Measurements from ENCODE around the gene C1S.

Gene C1S

DNA sequence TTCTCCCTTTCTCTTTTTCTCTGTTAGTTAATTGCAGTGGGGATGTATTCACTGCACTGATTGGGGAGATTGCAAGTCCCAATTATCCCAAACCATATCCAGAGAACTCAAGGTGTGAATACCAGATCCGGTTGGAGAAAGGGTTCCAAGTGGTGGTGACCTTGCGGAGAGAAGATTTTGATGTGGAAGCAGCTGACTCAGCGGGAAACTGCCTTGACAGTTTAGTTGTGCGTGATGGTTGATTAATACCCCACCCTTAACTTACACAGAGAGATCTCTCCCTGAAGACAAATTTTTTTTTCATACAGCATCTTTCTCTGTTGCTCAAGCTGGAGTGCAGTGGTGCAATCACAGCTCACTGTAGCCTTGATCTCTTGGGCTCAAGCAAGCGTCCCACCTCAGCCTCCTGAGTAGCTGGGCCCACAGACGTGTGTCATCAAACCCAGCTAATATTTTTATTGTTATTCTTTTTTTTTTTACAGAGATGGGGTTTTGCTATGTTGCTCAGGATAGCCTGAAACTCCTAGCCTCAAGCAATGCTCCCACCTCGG is 4.6 kb downstream of the C1S start:
- CTCF ChIA-PET, result interaction anchor here (0.8 to 5.7 kb wide), 2 partner anchors 7 to 9 kb away, joined by 3 to 47 read pairs; partner anchors contain the start of gene C1S
- POLR2A ChIA-PET, result no interaction called here

DNA sequence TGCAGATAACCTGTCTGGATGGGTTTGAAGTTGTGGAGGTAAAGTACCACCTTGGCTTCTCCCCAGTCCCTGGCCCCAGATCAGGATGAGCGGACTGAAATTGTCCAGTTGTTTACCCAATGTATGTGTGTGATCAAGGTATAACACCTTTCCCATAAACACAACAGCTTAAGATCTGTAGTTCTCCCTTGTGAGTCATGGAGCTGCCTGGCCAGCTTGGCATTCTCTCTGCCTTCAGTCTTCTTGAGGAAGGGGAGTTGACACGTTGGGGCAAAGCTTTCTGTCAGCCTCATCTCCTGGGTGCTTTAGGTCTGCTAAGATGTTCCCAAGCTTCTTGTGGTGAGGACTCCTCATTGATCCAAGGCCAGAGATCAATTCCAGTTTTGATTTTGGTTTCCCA is 6.1 kb downstream of the C1S start:
- ChIA-PET CTCF (interaction anchor here (0.5 to 5.7 kb wide), 3 partner anchors 8 to 38 kb away, joined by 3 to 47 read pairs (median 15); partner anchors contain the start of genes C1R and C1S), POLR2A (no interaction called here)
- Histone ChIP-seq H3K27ac (ENCODE audit: insufficient read depth in 1 of 2, low read depth in 1 of 2, low read length in 2 of 2, poor library complexity in 1 of 2, severe bottlenecking in 2 of 2) (no peak overlapping the region), H3K9me3 (ENCODE audit: control extremely low read depth in 1 of 5, control insufficient read depth in 4 of 5, insufficient read depth in 2 of 5, low read depth in 1 of 5, low read length in 4 of 5) (no peaks in the 10 kb centered on the region), H3K36me3 (ENCODE audit: control insufficient read depth in 4 of 4, insufficient read depth in 4 of 4, low read length in 3 of 4) (no peaks in the 10 kb centered on the region), H3K27me3 (replicated peaks in 2 of 5; ENCODE audit: control insufficient read depth in 4 of 5, insufficient read depth in 5 of 5, low read length in 4 of 5) (no peaks in the 10 kb centered on the region), H3K4me1 (ENCODE audit: control extremely low read depth in 1 of 4, control insufficient read depth in 4 of 4, insufficient read depth in 4 of 4, low read length in 3 of 4) (peaks cover 2 to 26% (median 19%) of the 10 kb centered on the region in 4 experiments), H3K4me3 (ENCODE audit: control insufficient read depth in 1 of 7, extremely low read depth in 1 of 7, insufficient read depth in 4 of 7, low read depth in 2 of 7, low read length in 6 of 7) (no peak overlapping the region)
- no peak for DNase-seq
- 100% methylated on average over 1 of the region's 2 CpGs for WGBS (ENCODE audit: insufficient coverage)

More for the DNA sequence above, 4.6 kb downstream of the C1S start:
- no peak for DNase-seq
- no peak overlapping the region for H3K4me3 ChIP-seq (ENCODE audit: control insufficient read depth in 1 of 7, extremely low read depth in 1 of 7, insufficient read depth in 4 of 7, low read depth in 2 of 7, low read length in 6 of 7)
- no peak overlapping the region for H3K27ac ChIP-seq (ENCODE audit: insufficient read depth in 1 of 2, low read depth in 1 of 2, low read length in 2 of 2, poor library complexity in 1 of 2, severe bottlenecking in 2 of 2)
- H3K27me3 ChIP-seq (replicated peaks in 2 of 5; ENCODE audit: control insufficient read depth in 4 of 5, insufficient read depth in 5 of 5, low read length in 4 of 5), result no peaks in the 10 kb centered on the region
- no peaks in the 10 kb centered on the region for H3K36me3 ChIP-seq (ENCODE audit: control insufficient read depth in 4 of 4, insufficient read depth in 4 of 4, low read length in 3 of 4)
- 90% methylated on average over 2 of the region's 7 CpGs for WGBS (ENCODE audit: insufficient coverage)
- peaks cover 2 to 28% (median 20%) of the 10 kb centered on the region in 4 experiments for H3K4me1 ChIP-seq (ENCODE audit: control extremely low read depth in 1 of 4, control insufficient read depth in 4 of 4, insufficient read depth in 4 of 4, low read length in 3 of 4)
- H3K9me3 ChIP-seq (ENCODE audit: control extremely low read depth in 1 of 5, control insufficient read depth in 4 of 5, insufficient read depth in 2 of 5, low read depth in 1 of 5, low read length in 4 of 5), result no peaks in the 10 kb centered on the region

DNA sequence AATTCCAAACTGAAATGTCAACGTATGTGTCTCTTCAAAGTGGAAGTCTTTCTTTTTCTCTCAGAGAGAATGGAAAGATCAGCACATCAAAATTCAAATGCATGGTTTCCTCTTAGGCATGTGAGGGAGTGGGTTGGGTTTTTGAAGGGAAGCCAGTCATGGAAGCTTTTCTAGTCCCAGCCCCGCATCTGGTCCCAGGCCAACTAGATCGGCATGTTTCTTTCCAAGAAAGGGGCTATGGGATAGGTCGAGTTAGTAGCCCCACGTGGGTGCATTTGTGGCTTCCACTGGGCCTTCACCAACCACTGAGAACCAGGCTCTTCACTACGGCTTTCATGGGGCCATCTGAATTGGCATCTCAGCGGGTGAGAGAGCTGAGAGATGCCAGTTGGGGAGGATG is 6.6 kb downstream of the C1S start:
- H3K27ac ChIP-seq (ENCODE audit: insufficient read depth in 1 of 2, low read depth in 1 of 2, low read length in 2 of 2, poor library complexity in 1 of 2, severe bottlenecking in 2 of 2), result no peak overlapping the region
- no peaks in the 10 kb centered on the region for H3K27me3 ChIP-seq (replicated peaks in 2 of 5; ENCODE audit: control insufficient read depth in 4 of 5, insufficient read depth in 5 of 5, low read length in 4 of 5)
- POLR2A ChIA-PET, result no interaction called here
- DNase-seq, result no peak
- WGBS (ENCODE audit: insufficient coverage), result 90% methylated on average over 6 of the region's 7 CpGs
- peaks cover 2 to 26% (median 19%) of the 10 kb centered on the region in 4 experiments for H3K4me1 ChIP-seq (ENCODE audit: control extremely low read depth in 1 of 4, control insufficient read depth in 4 of 4, insufficient read depth in 4 of 4, low read length in 3 of 4)
- H3K36me3 ChIP-seq (ENCODE audit: control insufficient read depth in 4 of 4, insufficient read depth in 4 of 4, low read length in 3 of 4), result no peaks in the 10 kb centered on the region
- H3K4me3 ChIP-seq (ENCODE audit: control insufficient read depth in 1 of 7, extremely low read depth in 1 of 7, insufficient read depth in 4 of 7, low read depth in 2 of 7, low read length in 6 of 7), result no peak overlapping the region
- H3K9me3 ChIP-seq (ENCODE audit: control extremely low read depth in 1 of 5, control insufficient read depth in 4 of 5, insufficient read depth in 2 of 5, low read depth in 1 of 5, low read length in 4 of 5), result no peaks in the 10 kb centered on the region
- CTCF ChIA-PET, result interaction anchor here (0.5 to 5.7 kb wide), 4 partner anchors 9 to 195 kb away, joined by 3 to 47 read pairs (median 10); partner anchors contain the start of genes C1R and C1S

DNA sequence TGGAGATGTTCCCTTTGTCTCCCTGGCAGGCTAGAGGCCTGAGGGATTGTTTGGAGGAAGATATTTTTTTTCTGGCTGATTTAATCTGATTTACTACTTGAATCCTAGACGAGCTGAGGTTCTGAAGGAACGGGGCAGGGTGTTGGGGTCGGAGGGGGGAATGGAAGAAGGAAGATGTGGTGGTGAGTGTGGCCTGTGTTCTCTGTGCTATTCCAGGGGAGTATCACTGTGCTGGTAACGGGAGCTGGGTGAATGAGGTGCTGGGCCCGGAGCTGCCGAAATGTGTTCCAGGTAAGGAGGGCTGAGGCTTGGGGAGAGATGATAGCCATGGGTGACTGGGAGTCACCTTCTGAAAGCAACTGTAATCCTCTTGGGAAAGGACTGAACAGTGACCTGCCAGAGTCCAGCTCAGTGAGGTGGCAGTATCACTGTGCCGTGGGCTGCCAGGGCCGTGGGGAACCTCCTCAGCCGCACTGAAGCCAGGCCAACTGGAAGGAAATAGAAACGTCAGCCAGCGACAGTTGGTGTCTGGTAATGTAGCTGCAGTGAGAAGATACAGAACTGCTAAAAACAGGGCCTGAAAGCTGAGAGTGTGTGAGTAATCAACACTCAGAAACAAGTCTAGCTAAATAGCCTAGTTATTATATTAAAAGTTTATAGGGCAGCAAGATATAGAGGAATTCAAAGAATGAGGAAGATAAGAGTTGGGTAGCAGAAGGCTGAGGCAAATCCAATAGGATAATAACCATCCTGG is 7.9 kb downstream of the C1S start:
- H3K27ac ChIP-seq (ENCODE audit: insufficient read depth in 1 of 2, low read depth in 1 of 2, low read length in 2 of 2, poor library complexity in 1 of 2, severe bottlenecking in 2 of 2), result peak overlapping the region; percentile 76 to 85
- 43% methylated on average over 10 of the region's 11 CpGs for WGBS (ENCODE audit: insufficient coverage)
- H3K27me3 ChIP-seq (replicated peaks in 2 of 5; ENCODE audit: control insufficient read depth in 4 of 5, insufficient read depth in 5 of 5, low read length in 4 of 5), result no peaks in the 10 kb centered on the region
- H3K36me3 ChIP-seq (ENCODE audit: control insufficient read depth in 4 of 4, insufficient read depth in 4 of 4, low read length in 3 of 4), result no peaks in the 10 kb centered on the region
- DNase-seq, result peak; percentile 80 to 96 (median 93)
- ChIA-PET CTCF (interaction anchor here (0.8 to 5.7 kb wide), 16 partner anchors 9 to 245 kb away, joined by 3 to 47 read pairs (median 4); partner anchors contain the start of genes C1R, C1RL, C1S and LPCAT3), POLR2A (interaction anchor here (1.1 to 1.7 kb wide), 2 partner anchors 40 to 90 kb away, joined by 3 to 9 read pairs; partner anchors contain the start of gene C1RL)
- peaks cover 2 to 26% (median 20%) of the 10 kb centered on the region in 4 experiments for H3K4me1 ChIP-seq (ENCODE audit: control extremely low read depth in 1 of 4, control insufficient read depth in 4 of 4, insufficient read depth in 4 of 4, low read length in 3 of 4)
- H3K4me3 ChIP-seq (ENCODE audit: control insufficient read depth in 1 of 7, extremely low read depth in 1 of 7, insufficient read depth in 4 of 7, low read depth in 2 of 7, low read length in 6 of 7), result peak overlapping the region in 2 of 7 experiments; percentile 1 to 25
- H3K9me3 ChIP-seq (ENCODE audit: control extremely low read depth in 1 of 5, control insufficient read depth in 4 of 5, insufficient read depth in 2 of 5, low read depth in 1 of 5, low read length in 4 of 5), result no peaks in the 10 kb centered on the region

DNA sequence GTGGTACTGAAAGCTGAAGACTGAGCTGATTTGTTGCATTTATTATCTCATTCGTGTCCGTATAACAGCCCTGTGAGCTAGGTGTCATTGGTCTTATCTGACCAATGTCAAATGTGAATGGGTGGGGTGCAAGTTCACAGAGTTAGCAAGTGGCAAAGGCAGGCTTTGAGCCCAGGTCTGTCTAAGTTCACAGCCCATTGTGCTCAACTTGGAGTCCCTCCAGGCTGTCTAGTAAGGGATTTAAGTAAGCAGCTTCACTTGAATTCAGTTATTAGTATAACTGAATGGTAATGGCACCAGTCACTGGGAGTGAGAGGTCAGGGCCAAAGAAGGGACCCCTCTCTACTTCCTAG is 8.5 kb downstream of the C1S start:
- DNase-seq, result peak in 1 of 3 donors; percentile 36
- no peaks in the 10 kb centered on the region for H3K36me3 ChIP-seq (ENCODE audit: control insufficient read depth in 4 of 4, insufficient read depth in 4 of 4, low read length in 3 of 4)
- H3K4me1 ChIP-seq (ENCODE audit: control extremely low read depth in 1 of 4, control insufficient read depth in 4 of 4, insufficient read depth in 4 of 4, low read length in 3 of 4), result peaks cover 2 to 31% (median 24%) of the 10 kb centered on the region in 4 experiments
- H3K4me3 ChIP-seq (ENCODE audit: control insufficient read depth in 1 of 7, extremely low read depth in 1 of 7, insufficient read depth in 4 of 7, low read depth in 2 of 7, low read length in 6 of 7), result peak overlapping the region in 1 of 7 experiments; percentile 17
- H3K9me3 ChIP-seq (ENCODE audit: control extremely low read depth in 1 of 5, control insufficient read depth in 4 of 5, insufficient read depth in 2 of 5, low read depth in 1 of 5, low read length in 4 of 5), result no peaks in the 10 kb centered on the region
- ChIA-PET CTCF (interaction anchor here (0.9 to 5.7 kb wide), 15 partner anchors 9 to 246 kb away, joined by 3 to 47 read pairs (median 4); partner anchors contain the start of genes C1R, C1RL, C1S and LPCAT3), POLR2A (interaction anchor here (1.1 to 1.7 kb wide), 2 partner anchors 40 to 90 kb away, joined by 3 to 9 read pairs; partner anchors contain the start of gene C1RL)
- peak overlapping the region; percentile 76 to 85 for H3K27ac ChIP-seq (ENCODE audit: insufficient read depth in 1 of 2, low read depth in 1 of 2, low read length in 2 of 2, poor library complexity in 1 of 2, severe bottlenecking in 2 of 2)
- WGBS (ENCODE audit: insufficient coverage), result 79% methylated on average over 2 of the region's 2 CpGs
- H3K27me3 ChIP-seq (replicated peaks in 2 of 5; ENCODE audit: control insufficient read depth in 4 of 5, insufficient read depth in 5 of 5, low read length in 4 of 5), result no peaks in the 10 kb centered on the region

DNA sequence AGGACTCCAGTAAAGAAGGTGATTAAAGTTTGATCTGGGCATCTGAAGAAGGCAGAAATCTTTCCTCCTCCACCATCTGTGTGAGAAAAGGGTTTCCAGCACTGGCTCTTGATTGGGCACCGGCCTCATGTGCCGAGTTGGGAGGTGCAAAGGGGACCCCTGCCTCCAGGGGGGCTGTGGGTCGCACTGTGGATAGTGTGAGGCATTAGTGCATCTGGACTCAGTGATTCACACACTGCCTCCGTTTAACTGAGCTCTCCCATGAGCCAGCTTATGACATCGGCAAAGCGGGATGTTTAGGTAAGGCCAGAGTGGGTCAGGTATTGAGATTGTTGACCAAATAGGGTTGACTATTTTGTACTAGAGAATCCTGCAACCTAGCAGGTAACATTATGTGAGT is 8.9 kb downstream of the C1S start:
- no peaks in the 10 kb centered on the region for H3K27me3 ChIP-seq (replicated peaks in 2 of 5; ENCODE audit: control insufficient read depth in 4 of 5, insufficient read depth in 5 of 5, low read length in 4 of 5)
- no peaks in the 10 kb centered on the region for H3K36me3 ChIP-seq (ENCODE audit: control insufficient read depth in 4 of 4, insufficient read depth in 4 of 4, low read length in 3 of 4)
- H3K27ac ChIP-seq (ENCODE audit: insufficient read depth in 1 of 2, low read depth in 1 of 2, low read length in 2 of 2, poor library complexity in 1 of 2, severe bottlenecking in 2 of 2), result peak overlapping the region; percentile 76 to 85
- no peaks in the 10 kb centered on the region for H3K9me3 ChIP-seq (ENCODE audit: control extremely low read depth in 1 of 5, control insufficient read depth in 4 of 5, insufficient read depth in 2 of 5, low read depth in 1 of 5, low read length in 4 of 5)
- ChIA-PET CTCF (interaction anchor here (0.9 to 5.7 kb wide), 9 partner anchors 8 to 246 kb away, joined by 3 to 47 read pairs (median 5); partner anchors contain the start of gene C1S), POLR2A (interaction anchor here (1.7 kb wide), 1 partner anchor 39 kb away, joined by 9 read pairs; the partner anchor contains the start of gene C1RL)
- H3K4me3 ChIP-seq (ENCODE audit: control insufficient read depth in 1 of 7, extremely low read depth in 1 of 7, insufficient read depth in 4 of 7, low read depth in 2 of 7, low read length in 6 of 7), result no peak overlapping the region
- H3K4me1 ChIP-seq (ENCODE audit: control extremely low read depth in 1 of 4, control insufficient read depth in 4 of 4, insufficient read depth in 4 of 4, low read length in 3 of 4), result peaks cover 4 to 36% (median 29%) of the 10 kb centered on the region in 4 experiments
- no peak for DNase-seq
- 93% methylated on average over 3 of the region's 6 CpGs for WGBS (ENCODE audit: insufficient coverage)

All from common myeloid progenitor, CD34-positive (primary cell).